ENCODE data around the gene WHRN.

The WHRN gene

DNA sequence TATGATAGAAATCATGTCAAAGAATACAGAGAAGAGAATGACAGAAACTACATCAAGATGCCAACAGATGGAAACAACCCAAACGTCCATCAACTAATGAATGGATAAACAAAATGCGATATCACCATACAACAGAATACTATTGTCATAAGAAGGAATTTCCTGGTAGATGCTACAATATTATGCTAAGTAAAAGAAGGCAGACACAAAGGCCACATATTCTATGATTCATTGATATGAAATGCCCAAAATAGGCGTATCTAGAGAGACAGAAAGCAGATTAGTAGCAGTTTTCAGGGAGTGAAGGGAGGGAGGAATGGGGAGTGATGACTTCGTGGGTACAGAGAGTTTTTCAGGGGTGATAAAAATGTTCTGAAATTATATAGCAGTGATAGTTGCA is 59.2 kb downstream of the WHRN start:
- no peak for DNase-seq

DNA sequence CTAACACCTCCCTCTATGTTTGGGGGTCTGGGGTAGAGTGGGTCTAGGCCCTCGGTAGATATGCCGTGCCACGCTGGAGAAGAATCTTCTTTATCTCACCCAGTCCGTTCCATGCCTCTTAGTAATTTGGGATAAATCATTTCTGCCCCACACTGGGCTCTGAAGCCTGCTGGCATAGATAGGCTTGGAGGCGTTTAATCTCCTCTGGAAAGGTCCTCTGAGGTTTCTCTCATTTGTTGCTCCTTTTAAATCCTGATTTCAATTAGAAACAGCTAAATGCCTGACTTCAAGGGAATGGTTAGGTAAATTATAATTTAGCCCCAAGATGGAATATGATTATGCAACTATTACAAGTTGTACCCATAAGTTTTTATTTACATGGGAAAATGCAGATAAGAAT is 59.7 kb downstream of the WHRN start:
- DNase-seq: no peak

DNA sequence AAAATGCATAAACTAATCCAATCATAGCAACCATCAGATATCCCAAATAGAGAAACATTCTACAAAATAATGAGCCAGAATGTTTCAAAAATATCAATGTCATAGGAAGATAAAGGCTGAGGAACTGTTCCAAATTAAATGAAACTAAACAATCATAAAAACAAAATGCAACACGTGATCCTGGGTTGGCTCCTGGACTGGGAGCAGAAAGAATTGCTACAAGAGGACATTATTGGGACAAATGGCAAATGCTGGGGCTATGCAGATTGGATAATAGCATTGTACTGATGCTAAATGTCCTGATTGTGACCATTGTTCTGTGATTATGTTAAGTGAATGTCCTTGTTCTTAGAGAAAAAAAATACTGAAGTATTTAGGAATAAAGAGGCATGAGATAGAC is 63.3 kb downstream of the WHRN start:
- DNase-seq: no peak

DNA sequence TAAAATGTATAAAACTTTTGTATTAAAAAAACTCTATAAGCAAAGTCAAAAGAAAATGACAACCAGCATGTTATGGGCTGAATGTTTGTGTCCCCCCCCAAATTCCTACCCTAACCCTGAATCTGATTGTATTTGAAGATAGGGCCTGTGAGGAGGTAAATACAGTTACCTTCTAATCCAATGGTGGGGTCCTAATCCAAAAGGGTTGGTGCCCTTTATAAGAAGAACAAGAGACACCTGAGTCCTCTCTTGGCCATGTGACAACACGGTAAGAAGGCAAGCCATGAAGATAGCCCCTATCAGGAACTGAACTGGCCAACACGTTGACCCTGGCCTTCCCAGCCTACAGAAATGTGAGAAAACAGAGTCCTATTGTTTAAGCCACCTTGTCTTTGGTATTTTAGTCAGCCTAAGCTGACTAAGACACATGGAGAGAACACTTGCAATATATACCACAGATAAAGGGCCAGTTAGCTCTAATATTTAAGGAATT is 67.8 kb downstream of the WHRN start:
- no peak for DNase-seq

DNA sequence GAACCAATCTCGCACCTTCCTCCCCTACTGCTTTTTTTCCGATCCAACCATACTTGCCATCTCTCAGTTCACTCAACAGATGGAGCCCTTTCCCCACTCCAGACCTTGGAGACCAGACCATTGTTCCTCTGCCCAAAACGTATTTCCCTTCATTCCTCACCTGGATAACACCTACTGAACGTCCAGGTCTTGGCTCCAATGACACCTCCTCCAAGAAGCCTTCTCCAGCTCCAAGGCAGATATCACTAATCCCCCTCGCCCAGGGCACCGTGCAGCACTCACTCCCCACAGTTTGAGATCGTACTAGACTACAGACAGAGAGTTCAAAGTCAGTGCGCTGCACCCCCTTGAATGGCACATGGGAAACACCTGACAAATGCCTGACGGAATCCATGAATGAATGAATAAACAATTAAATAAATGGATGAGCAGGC is 70.4 kb downstream of the WHRN start:
- DNase-seq: peak in 1 of 2 donors; percentile 9

DNA sequence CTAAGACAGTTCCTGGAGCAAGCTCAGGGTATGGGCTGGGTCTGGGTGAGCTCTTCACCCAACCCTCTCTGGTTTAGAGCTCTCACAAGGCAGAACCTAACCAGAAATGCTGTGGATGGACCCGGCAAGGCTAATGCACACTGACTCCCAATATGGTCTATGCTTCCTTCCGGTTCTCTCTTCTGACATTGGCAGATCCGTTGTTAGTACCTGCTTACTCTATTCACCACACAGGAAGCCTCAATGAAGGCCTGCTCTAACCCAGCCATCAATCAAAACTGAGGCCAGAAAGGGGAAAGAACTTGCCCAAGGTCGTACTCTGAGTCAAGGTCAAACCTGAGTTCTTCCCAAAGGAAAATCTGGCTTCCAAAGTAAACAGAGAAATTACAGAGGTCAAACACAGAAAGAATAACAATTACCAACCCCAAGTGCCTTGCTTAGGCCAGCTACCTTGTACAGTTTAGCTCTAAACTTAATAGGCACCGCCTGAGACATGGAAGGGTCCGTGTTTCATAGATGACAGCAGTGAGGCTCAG is 71.5 kb downstream of the WHRN start:
- DNase-seq: no peak

DNA sequence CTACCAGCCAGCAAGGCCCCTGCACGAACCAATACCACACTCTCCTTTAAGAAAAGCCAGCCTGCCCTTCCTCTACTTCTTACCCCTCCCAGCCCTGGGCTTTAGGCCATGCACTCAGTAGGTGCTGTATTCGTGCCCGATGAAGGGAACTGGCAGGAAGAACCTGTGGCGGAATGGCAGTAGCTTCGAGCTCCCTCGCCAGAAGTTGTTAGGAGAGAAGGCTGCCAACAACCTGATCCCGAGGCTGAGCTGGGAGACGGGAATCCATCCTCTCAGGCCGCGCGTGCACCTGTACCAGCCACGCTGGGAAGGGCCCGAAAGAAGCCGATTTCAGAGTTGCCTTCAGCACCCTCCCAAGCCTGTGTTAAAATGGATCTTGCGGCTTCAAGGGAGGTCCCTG is 72.2 kb downstream of the WHRN start:
- DNase-seq: no peak

DNA sequence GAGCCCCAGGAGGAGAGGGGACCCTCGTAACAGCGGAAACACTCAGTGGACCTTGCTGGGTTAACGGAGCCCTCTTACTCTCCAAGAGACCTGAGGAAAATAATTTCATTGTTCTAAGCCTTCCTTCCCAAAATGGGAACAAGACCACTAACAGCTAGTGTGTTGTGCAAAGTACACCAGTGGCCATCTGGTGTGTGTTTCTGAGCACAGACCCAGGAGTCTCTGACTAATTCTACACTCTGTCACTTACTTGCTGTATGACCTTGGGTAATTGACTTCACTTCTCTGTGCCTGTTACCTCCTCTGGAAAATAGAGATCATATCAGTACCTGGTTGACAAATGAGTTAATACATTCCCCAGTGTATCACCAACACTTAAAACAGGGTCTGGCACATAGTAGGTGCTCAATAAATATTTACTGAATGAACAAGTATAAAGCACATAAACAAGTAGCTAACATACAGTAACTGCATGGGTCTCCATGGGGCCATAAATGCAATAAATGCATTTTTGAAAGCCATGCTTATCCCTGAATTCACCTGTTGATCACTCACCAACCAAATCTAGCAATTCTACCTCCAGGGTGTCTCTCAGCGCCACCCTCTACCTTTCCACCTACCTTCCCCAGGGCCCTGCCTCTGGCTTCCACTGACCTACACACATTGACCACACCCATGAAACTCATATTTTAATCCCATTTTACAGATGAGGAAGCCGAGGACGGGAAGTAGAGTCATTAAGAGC is 72.8 kb downstream of the WHRN start:
- DNase-seq: no peak

DNA sequence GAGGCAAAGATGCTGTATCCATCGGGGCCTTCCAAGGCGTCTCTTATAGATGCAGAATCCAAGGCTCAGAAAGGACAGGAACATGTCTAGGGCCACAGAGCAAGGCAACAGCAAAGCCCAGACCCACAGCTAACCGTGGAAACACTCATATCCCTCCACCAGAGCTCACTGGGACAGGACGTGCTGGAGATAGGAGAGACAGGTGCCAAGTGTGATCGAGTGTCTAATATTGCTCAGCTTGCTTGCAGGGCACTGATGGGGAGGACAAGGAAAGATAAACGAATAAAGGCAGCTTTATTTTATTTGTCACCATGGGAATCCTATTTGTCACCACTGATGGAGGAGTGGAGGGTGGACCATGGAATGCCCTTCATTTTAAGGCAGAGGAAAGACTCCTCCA is 73.5 kb downstream of the WHRN start:
- DNase-seq: no peak

DNA sequence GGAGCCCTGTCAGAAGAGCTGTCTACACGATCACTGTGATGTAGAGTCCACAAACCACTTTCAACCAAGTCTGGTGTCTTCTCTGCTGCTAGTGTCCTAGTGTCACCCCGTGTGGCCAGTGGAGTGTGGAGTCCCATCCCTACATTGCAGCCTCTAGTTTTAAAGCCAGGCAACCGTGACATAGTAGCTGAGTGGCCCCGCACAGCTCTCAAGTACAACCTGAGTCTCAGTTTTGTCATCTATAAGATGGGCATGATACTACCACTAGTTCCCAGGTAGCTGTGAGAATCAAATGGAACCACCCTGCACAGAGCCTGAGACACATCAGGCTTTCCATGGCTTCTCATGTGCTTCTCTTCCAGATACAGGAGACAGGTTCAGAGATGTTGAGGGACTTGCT is 74.3 kb downstream of the WHRN start:
- DNase-seq: no peak

DNA sequence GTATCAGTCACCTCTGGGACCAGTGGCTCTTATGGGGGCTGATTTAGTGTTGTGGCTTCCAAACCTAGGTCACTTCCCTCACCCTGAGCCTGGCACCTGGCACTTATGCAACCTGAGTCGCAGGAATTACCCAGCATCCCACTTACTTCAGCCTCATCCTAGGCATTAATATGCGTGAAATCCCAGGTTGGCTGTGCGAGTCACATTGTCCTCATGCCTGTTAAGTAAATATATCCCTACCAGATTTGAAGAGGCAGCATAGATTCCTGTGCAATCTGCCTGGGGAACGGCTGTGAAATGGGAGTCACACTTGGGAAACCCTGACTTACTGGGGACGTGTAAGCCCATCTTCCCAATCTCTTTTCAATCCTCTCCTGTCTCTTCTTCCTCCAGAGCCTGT is 74.8 kb downstream of the WHRN start:
- DNase-seq: no peak

DNA sequence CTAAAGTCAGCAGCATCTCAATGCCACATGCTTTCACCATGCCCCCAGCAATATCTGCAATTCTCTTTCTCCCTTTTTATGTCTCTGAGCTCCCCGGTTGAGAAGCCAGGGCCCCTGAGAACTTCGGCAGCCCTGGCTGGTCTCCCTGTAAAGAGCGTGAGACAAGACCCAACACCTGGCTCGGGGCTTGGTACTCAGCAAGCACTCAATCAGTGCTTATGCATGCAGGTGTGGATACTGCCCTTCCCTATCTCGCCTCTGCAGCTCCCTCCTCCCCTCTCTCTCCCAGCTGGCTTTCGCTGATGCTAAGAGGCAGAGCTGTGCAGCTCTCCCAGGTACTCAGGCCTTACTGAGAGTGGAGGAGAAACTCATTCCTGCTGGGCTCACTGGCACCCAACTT is 75.8 kb downstream of the WHRN start:
- DNase-seq: no peak

DNA sequence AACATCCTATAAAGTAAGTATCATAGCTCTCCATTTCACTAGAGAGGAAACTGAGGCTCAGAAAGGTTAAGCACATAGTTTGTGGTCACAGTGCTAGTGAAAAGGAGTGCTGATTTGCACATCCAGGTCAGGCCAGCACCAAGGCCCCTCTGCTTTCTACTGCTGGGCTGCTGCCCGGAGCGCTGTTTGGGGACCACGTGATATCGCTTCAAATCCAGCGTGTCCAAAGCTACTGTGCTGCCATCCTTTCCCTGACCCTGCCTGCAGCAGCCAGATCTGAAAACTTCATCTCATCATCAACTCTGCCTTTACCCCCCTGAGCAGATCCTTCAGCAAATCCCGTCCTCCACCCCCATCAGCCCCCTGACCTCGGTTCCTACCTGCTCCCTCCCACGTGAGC is 76.8 kb downstream of the WHRN start:
- no peak for DNase-seq

DNA sequence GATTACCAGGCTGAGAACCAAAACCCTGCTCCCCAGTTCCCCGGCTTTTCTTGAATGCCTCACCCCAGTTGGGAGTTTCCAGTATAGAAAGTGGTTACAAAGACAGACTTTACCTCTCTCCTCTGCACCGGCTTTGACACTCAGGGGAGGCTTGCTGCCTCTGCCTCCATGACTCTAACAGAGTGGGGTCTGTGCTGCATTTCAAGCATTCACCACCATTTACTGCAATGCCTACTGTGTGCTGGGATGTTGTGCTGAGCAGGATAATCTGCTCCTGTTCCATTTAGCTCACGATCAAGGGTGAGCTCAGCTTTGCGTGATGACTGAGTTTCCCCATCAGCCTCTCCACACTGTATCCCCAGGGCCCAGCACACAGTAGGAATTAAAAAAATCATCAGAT is 77.6 kb downstream of the WHRN start:
- no peak for DNase-seq

DNA sequence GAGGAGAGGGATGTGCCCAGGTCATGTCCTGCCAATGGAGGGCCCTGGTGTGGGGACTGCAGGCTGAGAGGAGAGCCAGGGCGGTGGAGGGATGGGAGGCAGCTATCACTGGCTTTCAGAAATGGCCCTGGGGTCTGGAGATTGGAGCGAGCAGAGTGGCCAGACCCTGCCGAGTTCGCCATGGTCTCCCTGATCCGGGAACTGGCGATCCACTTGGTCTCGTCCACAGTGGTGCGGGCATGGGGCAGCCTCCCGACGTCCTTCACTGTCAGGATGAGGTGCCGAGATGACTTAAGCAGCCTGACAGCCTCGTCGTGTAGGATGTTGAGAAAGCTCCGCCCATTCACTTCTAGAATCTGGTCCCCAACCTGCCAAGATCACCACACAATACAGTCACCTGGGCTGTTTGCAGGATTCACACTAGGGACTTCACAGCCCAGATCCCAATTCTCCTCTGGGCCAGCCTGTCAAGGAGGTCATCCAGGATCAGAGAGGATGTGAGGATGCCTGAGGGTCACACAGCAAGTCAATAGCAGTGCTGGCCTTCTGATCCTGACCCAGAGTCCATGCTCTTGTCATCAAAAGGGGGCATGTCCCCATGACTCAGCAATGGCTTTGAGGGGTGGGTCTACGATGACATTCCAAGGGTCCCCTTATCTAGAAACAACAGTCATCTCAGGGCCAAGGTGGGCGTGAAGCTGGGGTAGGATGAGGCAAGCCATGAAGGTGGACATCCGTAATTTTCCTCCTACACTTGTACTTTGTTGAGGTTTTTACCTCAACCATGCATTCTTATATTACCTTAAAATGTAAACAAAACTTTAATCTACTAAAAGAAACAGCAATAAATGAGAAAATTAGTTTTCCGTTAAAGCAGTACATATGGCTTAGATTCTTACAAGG is 79.0 kb downstream of the WHRN start:
- DNase-seq: no peak

DNA sequence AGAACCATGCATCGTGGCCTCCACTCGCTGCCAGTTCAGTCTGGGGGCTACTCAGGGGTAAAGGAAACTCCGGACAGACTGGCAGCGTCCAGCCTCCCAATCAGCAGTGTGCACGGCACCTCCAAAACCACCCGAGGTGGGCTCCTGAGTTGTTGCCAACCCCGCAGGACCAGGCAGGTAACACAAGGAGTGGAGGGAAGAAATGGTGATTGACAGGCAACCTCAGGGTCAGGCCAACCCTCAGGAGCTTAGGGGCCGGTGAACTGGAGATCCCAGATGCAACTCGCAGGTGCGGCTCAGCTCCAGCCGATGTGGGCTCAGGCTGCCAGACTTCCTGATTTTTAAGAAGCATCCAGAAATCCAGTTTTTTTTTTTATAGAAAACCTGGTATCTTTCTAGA is 80.1 kb downstream of the WHRN start:
- DNase-seq: no peak

DNA sequence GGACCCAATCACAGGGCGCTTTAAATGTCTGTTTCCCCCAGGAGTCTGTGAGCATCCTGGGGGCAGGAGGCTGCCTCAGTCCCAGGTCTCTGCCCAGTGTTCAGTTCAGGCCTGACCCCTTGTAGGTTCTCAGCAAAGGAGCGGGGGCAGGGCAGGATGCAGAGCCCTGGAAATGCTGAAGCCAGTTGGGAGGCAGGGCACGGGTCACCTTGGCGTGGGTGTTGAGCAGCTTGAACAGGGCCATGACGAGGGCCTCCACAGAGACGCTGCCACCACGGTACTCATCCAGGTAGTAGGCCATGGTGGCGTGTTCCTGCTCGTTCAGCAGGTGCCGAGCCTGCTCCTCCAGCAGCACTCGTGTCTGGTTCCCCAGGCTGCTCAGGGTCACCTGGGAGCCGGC is 81.1 kb downstream of the WHRN start:
- no peak for DNase-seq

DNA sequence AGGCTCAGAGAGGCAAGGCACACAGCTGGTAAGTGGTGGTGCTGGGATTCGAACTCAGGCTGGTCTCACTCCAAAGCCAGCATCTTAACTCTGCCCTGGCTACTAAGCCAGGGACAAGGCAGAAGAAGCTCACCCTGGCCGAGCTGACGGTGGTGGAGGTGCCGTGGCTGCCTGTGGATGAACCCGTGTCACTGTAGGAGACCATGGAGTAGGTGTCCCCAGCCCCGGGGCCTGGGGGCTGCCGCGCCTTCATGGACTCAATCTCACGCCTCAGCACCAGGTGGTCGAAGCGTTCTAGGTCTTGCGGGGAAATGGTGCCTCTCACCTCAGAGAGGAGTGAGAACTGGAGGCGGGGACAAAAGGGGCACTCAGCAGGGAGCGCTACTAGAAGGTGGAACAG is 82.1 kb downstream of the WHRN start:
- no peak for DNase-seq

DNA sequence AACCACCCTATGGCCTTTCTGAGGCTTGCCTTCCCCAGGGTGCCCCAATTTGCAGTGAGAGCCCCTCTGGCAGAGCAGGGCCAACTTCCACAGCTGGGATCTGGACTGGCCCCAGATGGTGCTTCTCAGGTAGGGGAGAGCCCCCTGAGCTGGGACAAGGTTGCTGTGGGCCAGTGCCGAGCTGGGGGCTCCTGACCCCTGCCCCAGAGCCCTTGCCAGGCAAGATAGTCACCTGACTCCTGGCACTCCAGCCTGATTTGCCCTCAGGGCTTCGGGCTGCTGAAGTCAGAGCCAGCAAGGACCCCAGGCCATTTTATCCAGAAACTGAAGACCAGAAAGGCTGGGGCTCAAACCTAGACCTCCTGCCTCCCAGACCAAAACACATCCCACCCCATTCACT is 84.1 kb downstream of the WHRN start:
- no peak for DNase-seq

DNA sequence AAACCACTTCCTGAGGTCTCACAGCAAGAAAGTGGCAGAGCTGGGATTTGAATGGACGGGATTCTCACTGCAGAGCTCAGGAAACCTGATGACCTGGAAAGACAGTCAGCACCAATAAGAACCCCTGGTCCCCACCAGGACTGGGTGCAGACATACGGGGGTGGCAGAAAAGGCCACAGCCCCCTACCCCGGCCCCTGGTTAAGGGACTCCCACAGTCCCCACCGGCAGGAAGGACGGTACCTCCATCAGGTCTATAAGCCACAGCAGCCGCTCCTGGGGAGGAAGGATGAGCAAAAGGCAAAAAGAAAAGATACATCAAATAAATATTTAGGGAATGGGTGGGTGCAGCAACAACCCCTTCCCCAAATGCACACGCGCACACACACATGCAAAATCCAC is 85.5 kb downstream of the WHRN start:
- no peak for DNase-seq

DNA sequence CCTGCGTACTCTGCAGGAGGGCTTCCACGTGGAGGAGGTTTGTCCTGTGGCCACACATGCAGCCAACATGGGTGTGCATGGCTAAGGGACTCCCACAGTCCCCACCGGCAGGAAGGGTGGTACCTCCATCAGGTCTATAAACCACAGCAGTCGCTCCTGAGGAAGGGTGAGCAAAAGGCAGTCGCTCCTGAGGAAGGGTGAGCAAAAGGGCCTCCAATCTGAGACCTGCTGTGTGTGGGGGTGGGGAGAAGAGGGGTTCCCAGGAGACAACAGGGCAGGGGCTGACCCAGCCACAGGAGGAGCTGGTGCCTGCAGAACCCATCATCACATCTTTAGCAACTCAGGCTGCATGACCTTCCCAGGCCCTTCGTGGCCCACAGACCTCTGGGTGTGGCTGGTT is 87.2 kb downstream of the WHRN start:
- DNase-seq: no peak

DNA sequence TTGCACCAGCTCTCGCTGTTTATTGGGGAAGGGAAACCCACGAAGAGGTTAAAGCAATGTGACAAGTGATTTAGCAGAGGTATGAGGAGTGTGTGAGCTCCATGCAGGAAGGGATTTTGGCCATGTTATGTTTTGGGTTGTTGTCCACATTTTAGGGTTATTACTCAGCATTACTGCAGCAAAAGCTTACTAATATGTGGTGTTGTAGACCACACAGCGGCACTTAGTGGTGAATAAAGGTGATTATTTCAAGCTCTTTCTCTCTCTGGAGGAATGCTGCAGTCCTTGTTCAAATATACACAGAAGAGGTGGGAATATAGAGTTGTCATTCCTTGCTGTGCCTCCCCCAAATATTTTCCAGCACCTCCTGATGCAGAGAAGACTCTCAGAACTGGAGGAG is 87.8 kb downstream of the WHRN start:
- no peak for DNase-seq

DNA sequence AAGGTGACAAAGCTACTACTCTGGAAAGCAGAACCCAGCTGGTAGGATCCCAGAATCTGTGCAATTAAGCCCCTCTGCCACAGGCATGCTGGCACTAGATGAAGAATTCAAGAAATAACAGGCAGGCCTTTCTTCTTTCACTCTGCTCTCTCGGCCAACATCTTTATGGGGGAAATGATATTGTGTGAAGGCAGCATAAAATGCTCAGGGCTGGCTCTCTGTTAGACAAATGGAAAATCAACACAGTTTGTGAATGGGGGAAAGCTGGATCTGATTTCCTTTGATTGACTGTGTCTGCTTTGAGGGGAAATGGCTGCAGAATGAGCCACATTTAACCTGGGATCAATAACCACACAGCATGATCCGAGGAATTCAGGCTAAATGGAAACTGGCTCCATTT is 88.4 kb downstream of the WHRN start:
- DNase-seq: no peak

DNA sequence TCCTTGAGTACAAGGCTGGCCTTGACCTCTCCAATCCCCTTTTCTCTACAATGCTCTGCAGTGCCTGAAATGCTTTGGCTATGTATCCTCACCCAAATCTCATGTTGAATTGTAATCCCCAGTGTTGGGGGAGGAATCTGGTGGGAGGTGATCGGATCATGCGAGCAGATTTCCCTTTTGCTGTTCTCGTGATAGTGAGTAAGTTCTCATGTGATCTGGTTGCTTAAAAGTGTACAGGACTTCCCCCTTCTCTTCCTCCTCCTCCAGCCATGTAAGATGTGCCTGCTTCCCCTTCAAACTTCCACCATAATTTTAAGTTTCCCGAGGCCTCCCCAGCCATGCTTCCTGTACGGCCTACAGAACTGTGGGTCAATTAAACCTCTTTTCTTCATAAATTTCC is 89.0 kb downstream of the WHRN start:
- DNase-seq: no peak

Measured in stimulated activated CD4-positive, alpha-beta T cell treated with anti-CD3 and anti-CD28 coated beads, Interleukin-2, amount 100 ng/mL, for 48 hours (primary cell).